ENCODE data around the gene CACNA1C. TPM values are rescaled to one million over a fixed set of nuclear protein-coding genes. Genes with fewer than 3 reads are reported as not detected.

The CACNA1C gene
- 100 to 1,000 TPM in 1 of 2 donors, 10 to 100 TPM in 1; 70.0 to 127 TPM for total RNA-seq

DNA sequence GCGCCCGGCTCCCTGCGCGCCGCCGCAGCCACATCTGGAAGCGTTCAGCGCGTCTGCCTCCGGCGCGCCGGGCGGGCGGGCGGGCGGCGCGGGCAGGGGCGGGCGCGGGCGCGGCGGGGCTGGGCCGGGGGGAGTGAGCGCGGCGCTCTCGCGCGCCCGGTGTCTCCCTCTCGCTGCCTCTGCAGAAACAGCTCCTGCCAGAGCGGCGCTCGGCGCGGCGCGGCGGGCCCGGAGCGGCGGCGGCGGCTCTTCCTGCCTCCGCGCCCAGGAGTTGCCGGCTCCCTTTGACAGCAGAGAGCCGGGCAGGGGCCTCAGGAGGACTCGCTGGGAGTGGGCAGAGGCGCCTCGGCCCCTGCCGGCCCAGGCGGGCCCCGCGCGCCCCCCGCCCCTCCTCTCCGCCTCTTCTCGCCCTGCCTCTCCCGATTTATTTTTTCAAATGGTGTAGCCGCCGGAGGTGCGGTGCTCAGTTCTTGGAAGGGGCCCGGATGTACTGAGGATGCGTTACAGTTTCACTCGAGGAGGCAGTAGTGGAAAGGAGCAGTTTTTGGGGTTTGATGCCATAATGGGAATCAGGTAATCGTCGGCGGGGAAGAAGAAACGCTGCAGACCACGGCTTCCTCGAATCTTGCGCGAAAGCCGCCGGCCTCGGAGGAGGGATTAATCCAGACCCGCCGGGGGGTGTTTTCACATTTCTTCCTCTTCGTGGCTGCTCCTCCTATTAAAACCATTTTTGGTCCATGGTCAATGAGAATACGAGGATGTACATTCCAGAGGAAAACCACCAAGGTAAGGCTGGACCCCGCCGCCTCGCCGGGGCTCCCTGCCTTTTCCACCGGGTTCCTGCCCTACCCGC, at the start of gene CACNA1C:
Gene CACNA1C (plus strand): TSS at position 162 of the 853 bp plus-strand sequence. CDS start 576 bp downstream, at position 738.
- no peak for DNase-seq (ENCODE audit: low spot score)

DNA sequence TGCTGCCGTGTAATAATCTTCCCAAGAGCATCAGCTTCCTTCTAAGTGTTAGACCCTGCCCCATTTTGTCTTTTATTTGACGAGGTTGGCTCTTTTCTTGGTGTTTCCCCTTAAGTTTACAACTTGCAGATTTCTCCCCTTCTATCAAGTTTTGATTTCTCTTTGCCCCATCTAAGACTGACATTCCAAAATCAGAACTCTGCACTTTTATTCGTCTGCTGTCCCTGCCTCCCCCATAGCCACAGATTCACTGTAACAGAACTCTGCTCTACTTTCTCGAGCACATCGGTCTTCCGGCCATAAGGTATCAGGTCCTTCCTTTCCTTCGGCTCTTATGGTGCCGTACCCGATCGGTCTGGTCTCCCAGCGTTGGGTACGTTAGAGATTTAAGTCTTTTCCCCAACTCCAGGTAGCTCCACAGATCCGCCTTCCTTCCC, 49.1 kb upstream of the CACNA1C start:
- Histone ChIP-seq H3K4me3 (peak overlapping the region; percentile 96), H3K36me3 (no peaks in the 10 kb centered on the region), H3K27ac (peak overlapping the region; percentile 73 to 87), H3K4me1 (ENCODE audit: control insufficient read depth in 1 of 2, low read depth in 2 of 2) (peaks cover 12 to 28% of the 10 kb centered on the region in 2 donors), H3K9me3 (no peaks in the 10 kb centered on the region), H3K27me3 (replicated peaks; ENCODE audit: insufficient read depth) (no peaks in the 10 kb centered on the region)
- TF ChIP-seq, protein P1, sequence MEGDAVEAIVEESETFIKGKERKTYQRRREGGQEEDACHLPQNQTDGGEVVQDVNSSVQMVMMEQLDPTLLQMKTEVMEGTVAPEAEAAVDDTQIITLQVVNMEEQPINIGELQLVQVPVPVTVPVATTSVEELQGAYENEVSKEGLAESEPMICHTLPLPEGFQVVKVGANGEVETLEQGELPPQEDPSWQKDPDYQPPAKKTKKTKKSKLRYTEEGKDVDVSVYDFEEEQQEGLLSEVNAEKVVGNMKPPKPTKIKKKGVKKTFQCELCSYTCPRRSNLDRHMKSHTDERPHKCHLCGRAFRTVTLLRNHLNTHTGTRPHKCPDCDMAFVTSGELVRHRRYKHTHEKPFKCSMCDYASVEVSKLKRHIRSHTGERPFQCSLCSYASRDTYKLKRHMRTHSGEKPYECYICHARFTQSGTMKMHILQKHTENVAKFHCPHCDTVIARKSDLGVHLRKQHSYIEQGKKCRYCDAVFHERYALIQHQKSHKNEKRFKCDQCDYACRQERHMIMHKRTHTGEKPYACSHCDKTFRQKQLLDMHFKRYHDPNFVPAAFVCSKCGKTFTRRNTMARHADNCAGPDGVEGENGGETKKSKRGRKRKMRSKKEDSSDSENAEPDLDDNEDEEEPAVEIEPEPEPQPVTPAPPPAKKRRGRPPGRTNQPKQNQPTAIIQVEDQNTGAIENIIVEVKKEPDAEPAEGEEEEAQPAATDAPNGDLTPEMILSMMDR (IDR thresholded peaks at IDR 0.05), result no peak
- ATAC-seq (ENCODE audit: insufficient number of reproducible peaks, low FRiP score, low read depth) (no peak), DNase-seq (ENCODE audit: low spot score) (no peak)

More for the DNA sequence above, at the start of gene CACNA1C:
- Histone ChIP-seq H3K4me3 (peak within 1 kb of the TSS; percentile 92), H3K4me1 (ENCODE audit: control insufficient read depth in 1 of 2, low read depth in 2 of 2) (peaks cover 18 to 33% of the 10 kb centered on the region in 2 donors), H3K27me3 (replicated peaks; ENCODE audit: insufficient read depth) (no peaks in the 10 kb centered on the region), H3K9me3 (no peaks in the 10 kb centered on the region), H3K27ac (peak within 1 kb of the TSS; percentile 90), H3K36me3 (no peaks in the 10 kb centered on the region)
- ATAC-seq (ENCODE audit: insufficient number of reproducible peaks, low FRiP score, low read depth), result peak; percentile 51
- TF ChIP-seq, protein P1 (IDR thresholded peaks at IDR 0.05), result peak; percentile 37

DNA sequence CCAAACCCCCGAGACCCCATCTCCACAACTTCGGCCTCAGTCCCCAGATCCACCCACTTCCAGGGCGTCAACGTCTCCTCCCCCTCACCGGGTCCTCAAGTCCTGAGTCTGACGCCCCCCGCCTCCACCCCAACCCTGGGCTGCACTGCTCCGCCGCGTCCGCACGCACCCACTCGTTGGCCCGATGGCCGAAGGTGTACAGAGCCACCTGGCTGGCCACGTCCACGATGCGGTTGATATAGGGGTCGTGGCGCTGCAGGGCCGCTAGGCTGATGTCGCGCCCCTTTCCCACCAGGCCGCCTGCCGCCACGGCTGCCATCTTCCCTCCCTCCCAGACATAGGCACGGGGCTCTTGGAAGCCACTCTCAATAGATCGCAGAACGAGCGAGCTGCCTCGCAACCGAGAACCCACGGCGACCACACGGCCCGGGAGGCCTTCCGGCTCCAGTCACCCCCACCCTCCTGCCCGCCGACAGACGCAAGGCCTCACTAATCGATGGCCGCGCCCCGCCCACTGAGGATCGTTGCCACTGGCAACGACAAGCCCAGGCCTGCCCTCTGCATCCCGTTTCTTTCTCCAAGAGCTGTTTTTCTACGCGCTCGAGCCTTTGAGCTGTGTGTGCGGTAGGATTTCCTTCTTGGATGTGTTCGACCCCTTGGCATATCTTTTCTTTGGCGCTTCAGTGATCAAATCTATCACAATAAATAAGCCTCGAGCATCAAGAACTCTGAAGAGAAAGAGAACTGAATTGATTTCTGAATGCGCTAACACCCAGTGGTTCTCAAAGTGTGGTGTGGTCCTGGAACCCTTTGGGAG, 48.5 kb upstream of the CACNA1C start, which contains the start of gene DCP1B:
Gene DCP1B (minus strand): TSS at position 345 of the 817 bp plus-strand sequence. CDS start 26 bp downstream, at position 319.
- TF ChIP-seq, protein P1 (IDR thresholded peaks at IDR 0.05), result no peak
- no peaks in the 10 kb centered on the region for H3K27me3 ChIP-seq (replicated peaks; ENCODE audit: insufficient read depth)
- H3K36me3 ChIP-seq, result no peaks in the 10 kb centered on the region
- ATAC-seq (ENCODE audit: insufficient number of reproducible peaks, low FRiP score, low read depth) (peak; percentile 92), DNase-seq (ENCODE audit: low spot score) (peak; percentile 88)
- peaks cover 12 to 28% of the 10 kb centered on the region in 2 donors for H3K4me1 ChIP-seq (ENCODE audit: control insufficient read depth in 1 of 2, low read depth in 2 of 2)
- H3K27ac ChIP-seq, result peak within 1 kb of the TSS; percentile 73 to 87
- no peaks in the 10 kb centered on the region for H3K9me3 ChIP-seq
- H3K4me3 ChIP-seq, result peak within 1 kb of the TSS; percentile 96

DNA sequence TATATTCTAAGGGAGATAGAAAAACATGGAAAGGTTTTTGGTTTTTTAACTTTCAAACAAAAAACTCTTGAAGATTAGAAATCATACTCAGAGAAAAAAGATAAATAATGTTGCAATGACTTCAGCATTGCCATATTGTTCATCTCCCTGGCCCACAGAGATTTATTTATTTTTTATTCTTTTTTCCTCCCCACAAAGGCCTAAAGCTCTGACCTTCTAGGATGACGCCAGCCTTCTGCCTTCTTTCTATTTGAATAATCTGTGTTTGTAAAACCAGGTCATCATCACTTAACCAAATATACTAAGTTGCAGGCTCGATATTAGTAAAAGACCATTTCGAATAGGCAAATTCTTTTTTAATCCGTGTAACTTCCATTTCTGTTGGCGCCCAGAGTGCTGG, 44.1 kb upstream of the CACNA1C start:
- H3K27ac ChIP-seq, result no peak overlapping the region
- no peak for DNase-seq (ENCODE audit: low spot score)
- peaks cover 4 to 7% of the 10 kb centered on the region in 2 donors for H3K4me1 ChIP-seq (ENCODE audit: control insufficient read depth in 1 of 2, low read depth in 2 of 2)
- H3K36me3 ChIP-seq, result no peaks in the 10 kb centered on the region
- H3K27me3 ChIP-seq (replicated peaks; ENCODE audit: insufficient read depth), result no peaks in the 10 kb centered on the region
- no peak for ATAC-seq (ENCODE audit: insufficient number of reproducible peaks, low FRiP score, low read depth)
- TF ChIP-seq, protein P1 (IDR thresholded peaks at IDR 0.05), result no peak
- H3K4me3 ChIP-seq, result no peak overlapping the region
- no peaks in the 10 kb centered on the region for H3K9me3 ChIP-seq

DNA sequence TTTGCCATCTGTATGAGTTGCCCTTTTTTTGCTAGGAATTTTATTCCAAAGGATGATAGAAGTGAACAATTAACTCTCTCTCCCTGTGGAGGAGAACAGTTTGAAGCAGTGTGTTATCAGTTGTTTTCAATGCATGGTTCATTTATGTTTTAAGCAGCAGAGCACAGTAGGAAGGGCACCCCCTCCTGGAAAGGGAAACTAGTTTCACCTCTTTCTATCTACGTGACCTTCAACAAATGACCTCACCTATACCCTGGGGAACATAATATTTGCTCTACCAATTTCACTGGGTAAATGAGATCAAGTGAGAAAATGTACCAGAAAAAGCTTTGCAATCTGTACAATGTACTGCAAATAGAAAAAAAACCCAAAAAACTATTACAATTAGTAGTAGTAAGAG, 43.2 kb upstream of the CACNA1C start:
- H3K36me3 ChIP-seq, result no peaks in the 10 kb centered on the region
- peaks cover 4 to 6% of the 10 kb centered on the region in 2 donors for H3K4me1 ChIP-seq (ENCODE audit: control insufficient read depth in 1 of 2, low read depth in 2 of 2)
- H3K9me3 ChIP-seq, result no peaks in the 10 kb centered on the region
- TF ChIP-seq, protein P1 (IDR thresholded peaks at IDR 0.05), result no peak
- H3K4me3 ChIP-seq, result no peak overlapping the region
- ATAC-seq (ENCODE audit: insufficient number of reproducible peaks, low FRiP score, low read depth) (no peak), DNase-seq (ENCODE audit: low spot score) (no peak)
- H3K27me3 ChIP-seq (replicated peaks; ENCODE audit: insufficient read depth), result no peaks in the 10 kb centered on the region
- H3K27ac ChIP-seq, result no peak overlapping the region

Measured in thoracic aorta (tissue), 2 donors.